Astrocyte (in vitro differentiated cells and primary cell): ENCODE data around the gene TPPP2.

Experiments used
- CTCF ChIP-seq: IDR thresholded peaks from 2 replicates; pipeline ENCODE4 v1.5.1; 2011; ENCODE audit warnings: low read depth, mild to moderate bottlenecking, inconsistent platforms, low read length, moderate library complexity; ENCODE audit not compliant: insufficient read depth
- EZH2 ChIP-seq: IDR thresholded peaks from 2 replicates; pipeline ENCODE4 v1.6.1; 2012; ENCODE audit warnings: mild to moderate bottlenecking, low read length, inconsistent platforms; ENCODE audit not compliant: insufficient read depth

DNA sequence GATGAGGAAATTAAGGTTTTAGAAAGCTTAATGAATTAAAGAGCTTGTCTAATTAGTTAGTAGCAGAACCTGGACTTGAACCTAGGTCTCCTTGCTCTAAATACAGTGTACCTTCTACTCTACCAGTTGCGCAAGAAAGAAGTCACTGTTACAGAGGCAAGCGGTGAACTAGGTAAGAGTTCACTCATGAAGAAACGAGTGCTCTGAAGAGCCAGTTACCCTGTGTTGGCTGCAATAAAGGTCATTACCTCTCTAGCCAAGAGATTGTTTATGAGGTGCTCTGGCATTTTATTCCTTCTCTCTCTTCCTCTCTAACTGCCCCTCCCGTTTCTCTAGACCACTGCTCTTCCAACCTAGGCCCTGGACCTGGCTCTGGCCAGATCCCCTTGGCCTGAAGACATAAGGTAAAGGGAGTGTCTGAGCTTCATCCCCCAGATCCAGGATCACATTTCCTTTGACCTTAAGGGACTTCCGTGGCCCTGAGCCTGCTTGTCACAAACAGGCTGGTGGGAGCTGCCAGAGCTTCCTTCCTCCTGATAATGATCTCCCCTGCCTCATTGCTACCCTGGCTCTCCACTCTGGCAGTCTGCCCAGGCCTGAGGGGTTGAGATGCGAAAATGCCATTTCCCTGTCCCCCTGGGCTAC lies 14.1 kb downstream of the TPPP2 start:
- TF ChIP-seq CTCF (no peak), EZH2 (no peak)
